HG03469 (cell line): Measurements from ENCODE around the gene CHST3.
"Not testable (repeated sequence)": the region's sequence is repeated elsewhere in the genome, so short reads cannot be mapped to it uniquely, and the experiment has no call there.

Experiments used
- ATAC-seq: cut with Tn5 transposase; IDR thresholded peaks from one replicate; pipeline ENCODE4 v1.9.1; 2021; ENCODE audit warnings: mild to moderate bottlenecking, moderate library complexity, moderate number of reproducible peaks; ENCODE audit not compliant: unreplicated experiment

CHST3 gene

DNA sequence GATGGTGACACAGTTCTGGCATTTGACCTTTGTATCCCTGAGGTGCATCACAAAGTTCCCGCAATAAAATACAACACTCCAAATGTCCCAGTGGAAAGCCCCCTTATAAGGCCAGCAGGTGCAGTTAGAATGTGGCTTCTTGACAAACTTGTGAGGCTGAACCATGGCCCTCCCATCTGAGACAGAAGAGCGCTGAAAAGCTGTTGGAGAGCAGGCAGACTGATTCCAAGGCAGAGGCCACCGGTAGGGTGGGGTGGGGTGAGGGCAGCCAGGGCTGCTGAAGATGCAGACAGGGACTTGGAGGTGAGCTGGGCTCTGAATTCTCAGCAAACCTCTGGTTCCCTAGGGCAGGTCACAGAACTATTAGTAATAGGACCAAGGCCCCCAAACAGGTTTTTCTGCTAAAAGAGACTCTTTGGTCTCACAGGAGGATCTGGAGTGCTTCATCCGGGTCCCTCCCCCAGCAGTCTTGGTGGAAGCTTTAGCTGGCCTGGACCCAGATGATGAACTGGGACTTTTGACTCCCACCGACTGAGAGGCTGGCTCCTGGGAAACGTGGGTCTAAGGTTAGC is 15.6 kb upstream of the CHST3 start:
- ATAC-seq, result no peak

DNA sequence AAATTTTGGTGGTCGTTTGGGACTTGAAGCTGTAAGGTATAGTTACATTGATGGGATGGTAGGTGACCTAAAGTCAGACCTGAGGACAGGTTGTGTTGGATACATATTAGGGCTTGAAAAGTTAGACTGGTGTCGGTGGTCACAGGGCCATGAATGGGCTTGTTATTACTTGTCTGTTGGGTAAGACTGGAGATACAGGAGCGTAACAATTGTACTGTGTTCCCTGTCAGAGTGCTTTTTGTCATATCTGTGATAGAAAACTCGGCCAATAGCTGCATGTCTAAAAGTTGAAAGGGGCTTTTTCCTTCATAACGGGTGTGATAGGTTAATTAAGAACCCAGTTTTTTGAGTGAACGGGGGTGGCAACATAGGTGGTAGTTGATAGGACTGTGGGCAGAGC is 13.5 kb upstream of the CHST3 start:
- ATAC-seq, result no peak

DNA sequence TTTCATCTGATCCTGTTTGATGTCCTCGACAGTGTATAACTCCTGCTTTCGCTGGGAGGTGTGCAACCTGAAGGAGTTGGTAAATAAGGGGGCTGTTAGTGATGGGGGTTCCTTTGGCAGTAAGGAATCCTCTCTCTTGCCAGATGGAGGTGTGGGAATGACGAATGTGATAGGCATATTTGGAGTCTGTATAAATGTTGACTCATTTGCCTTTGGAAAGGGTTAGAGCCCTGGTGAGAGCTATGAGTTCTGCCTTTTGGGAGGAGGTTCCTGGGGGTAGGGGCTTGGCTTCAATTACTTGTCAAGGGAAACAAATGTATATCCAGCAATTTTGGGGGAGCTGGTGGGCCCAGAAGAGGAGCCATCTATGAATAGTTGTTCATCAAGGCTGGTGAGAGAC is 11.4 kb upstream of the CHST3 start:
- ATAC-seq, result no peak

DNA sequence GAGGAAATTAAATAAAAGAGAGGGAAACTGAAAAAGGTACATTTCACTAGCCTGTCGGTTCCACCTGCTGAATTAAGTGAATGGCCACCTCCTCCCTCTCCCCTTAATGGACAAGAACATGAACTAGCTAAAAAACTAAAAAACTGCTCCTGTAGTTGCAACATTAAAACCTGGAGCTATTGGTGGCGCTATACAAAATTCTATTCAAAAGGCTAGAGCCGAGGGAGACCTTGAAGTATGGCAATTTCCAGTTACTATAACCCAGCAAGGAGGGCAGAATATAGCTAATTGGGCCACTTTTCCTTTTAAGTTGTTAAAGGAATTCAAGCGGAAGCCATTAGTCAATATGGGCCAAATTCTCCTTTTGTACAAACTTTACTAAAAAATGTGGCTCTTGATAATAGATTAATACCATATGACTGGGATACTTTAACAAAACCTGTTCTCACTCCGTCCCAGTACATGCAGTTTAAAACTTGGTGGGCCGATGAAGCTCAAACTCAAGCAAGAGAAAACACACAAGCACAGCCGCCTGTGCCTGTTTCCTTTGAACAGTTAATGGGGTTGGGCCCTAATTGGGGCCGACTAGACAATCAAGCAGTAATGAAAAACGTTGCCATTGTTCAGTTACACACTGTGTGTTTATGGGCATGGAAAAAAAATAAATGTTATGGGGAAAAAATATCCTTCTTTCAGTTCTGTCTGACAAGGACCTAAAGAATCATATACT is 6.5 kb upstream of the CHST3 start:
- ATAC-seq, result no peak

DNA sequence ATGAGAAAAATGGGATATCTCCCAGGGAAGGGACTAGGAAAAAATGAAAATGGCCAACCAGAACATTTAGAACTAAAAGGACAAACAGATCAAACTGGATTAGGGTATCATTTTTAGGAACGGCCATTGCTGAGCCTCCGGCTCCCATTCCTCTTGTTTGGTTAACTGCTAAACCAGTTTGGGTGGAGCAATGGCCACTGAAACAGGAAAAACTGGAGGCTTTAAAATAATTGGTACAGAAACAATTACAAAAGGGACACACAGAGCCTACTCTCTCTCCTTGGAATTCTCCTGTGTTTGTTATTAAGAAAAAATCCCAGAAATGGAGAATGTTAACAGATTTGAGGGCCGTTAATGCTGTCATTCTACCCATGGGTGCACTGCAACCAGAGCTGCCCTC is 4.7 kb upstream of the CHST3 start:
- ATAC-seq, result no peak

DNA sequence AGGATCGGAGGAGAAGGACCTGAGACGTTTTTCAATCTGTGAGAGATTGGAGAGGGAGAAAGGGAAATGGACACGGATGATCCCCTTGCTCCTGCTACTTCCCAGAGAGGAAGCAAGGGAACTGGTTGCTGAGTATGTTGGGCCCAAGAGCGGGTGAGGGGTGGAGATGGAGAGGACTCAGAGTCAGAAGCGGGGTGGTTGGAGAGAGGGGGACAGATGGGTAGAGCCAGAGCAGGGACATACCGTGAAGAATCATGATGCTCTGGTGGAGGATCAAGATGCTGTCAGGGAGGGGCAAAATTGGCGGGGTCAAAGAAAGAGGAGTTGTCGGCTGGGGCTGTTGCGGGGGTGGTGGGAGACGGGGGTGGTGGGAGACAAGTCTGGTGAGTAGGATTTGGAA is 2.4 kb upstream of the CHST3 start:
- no peak for ATAC-seq

DNA sequence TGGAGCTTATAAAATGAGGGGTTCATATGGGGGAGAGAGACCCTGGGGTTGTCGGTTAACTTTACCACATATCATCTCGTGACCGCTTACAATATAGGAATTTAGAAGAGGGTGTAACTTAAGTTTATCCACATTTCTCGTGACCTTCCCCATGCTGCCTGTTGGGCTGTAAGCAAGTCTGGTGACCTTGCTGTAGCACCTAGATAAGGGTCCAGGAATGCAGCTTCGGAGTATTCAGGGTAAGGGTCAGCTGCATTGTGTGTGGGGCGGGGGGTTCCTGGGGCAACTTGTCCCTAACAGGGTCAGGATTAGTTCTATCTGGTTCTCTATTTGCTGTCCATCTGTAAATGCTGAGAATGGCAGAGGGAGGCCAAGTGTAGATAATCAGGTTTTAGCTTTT is 1.3 kb upstream of the CHST3 start:
- ATAC-seq, result no peak

DNA sequence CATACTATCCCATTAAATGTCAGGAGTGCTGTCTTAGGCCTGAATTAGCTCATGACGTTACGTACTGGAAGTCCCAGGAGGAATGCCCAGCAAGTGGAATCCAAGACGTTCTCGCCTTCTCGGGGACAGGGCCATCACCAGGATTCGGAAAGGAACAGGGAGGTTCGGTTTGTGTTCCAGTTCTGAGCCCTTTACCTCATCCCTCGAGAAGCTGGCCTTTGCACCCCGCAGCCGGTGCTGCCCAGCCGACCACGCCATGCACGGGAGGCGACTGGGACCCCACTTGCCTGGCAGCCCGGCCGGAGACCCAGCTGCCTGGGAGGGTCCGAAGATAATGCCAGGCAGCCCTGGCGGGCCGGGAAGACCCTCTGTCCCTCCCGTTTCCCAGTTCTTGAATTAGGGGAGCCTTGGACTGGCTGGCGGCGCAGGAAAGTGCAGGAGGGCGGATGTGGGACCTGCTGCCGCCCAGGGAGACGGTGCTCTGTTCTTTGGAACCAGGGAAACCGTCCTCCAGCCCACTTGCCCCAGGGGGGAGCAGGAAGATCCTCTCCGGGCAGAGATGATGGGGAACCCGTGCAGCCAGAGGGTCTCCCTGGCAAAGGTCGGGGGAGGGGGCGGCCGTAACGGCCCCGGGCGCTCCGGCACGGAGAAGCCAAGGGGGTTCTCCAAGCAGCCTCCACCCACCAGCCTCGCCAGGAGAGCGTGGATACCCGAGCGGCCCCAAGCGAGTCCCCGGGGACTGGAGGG is 671 bp upstream of the CHST3 start:
- no peak for ATAC-seq

DNA sequence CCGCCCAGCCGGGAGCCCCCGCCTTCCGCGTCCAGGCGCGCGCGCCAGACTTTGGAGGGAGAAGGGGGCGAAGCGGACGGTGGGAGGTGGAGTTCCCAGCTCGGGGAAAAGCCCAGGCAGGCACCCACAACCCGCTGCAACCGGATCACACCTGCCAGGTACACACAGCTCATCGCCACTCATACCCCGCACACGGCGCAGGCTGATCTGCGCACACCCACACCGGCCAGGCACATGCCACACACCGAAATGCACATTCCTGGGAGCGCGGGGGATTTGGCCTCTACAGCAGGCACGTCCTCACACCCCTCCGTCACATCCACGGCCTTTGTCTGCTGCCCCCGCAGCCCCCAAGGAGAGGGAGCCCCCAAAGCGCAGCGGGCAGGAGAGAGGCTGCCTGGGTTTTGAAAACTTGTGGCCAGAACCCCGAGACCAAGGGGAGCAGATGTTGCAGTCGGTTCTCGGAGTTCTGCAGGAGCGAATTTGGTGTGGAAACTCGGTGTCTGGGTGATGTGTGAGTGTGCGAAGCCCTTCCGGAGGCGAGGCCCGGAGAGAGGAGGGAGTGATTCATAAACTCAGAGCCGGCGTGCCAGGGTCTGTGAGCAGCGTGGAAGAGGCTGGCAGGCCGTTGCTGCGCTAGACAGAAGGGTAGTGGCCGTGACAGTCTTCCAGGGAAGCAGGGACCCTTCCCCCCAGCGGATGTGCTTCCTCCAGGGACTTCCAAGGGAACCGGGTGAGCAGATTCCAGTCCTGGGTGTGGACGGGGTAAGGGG is 734 bp downstream of the CHST3 start:
- no peak for ATAC-seq

DNA sequence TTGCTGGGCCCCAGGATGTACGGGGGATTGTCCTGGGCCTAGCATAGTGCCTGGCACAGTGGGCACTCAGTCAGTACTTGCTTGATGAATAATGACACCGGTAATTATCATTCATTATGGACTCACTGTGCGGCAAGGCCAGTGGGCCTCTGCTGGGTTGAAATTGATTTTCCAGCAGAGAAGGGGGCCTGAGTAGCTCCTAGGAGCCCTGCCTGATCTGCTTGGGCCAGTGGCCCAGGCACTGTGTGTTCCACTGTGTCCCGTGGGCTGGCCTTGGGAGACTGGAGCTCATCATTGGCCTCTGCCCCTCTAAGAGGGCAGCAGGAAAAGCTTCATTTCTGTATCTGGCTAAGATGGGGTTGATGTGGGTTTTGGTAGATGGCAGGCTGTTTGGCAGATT is 1.4 kb downstream of the CHST3 start:
- no peak for ATAC-seq

DNA sequence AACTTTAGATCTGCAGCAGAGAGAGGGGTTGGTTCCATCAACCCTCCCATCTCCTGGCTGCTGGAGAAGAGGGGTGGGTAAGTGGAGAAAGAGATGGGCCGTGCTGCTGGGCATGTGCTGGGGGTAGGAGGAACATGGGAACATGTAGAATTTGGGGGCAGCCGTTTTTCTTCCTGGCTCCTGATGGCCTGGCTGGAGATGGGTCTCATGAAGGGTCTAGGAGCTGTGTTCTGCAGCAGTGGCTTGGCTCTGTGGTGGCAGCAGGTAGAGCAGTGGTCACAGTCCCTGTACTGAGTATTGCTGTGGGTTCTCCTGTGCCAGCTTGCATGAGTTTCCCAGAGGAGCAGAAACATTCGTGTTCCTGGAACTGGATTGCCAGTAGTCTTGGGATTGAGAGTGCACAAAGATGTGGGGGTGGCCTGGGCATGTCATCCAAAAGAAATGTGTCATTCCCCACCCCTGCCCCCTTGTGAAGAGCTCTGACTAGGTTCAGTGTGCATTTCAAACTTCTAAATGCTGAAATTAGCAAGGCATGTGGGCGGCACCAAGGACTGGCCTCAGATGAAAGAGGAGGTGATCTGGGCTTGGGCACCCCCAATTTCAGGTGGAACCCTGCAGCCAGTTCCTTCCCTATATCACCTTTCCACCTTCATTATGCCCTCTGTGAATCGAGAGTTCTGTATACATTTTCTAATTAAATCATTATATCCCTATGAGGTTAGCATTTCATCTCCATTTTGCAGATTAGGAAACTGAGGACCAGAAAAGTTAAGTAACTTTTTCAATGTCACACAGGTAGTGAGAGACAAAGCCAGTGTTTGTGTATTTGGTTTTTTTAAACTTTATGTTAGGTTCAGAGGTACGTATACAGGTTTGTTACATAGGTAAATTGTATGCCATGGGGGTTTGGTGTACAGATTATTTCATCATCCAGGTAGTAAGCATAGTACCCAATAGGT is 2.1 kb downstream of the CHST3 start:
- ATAC-seq, result no peak

DNA sequence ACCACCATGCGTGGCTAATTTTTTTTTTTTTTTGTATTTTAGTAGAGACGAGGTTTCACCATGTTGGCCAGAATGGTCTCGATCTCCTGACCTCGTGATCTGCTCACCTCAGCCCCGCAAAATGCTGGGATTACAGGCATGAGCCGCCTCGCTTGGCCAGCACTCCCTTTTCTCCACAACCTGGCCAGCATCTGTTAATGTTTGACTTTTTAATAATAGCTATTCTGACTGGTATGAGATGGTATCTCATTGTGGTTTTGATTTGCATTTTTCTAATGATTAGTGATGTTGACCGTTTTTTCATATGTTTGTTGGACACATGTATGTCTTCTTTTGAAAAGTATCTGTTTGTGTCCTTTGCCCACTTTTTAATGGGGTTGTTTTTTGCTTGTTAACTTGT is 3.8 kb downstream of the CHST3 start:
- ATAC-seq, result not testable (repeated sequence)

DNA sequence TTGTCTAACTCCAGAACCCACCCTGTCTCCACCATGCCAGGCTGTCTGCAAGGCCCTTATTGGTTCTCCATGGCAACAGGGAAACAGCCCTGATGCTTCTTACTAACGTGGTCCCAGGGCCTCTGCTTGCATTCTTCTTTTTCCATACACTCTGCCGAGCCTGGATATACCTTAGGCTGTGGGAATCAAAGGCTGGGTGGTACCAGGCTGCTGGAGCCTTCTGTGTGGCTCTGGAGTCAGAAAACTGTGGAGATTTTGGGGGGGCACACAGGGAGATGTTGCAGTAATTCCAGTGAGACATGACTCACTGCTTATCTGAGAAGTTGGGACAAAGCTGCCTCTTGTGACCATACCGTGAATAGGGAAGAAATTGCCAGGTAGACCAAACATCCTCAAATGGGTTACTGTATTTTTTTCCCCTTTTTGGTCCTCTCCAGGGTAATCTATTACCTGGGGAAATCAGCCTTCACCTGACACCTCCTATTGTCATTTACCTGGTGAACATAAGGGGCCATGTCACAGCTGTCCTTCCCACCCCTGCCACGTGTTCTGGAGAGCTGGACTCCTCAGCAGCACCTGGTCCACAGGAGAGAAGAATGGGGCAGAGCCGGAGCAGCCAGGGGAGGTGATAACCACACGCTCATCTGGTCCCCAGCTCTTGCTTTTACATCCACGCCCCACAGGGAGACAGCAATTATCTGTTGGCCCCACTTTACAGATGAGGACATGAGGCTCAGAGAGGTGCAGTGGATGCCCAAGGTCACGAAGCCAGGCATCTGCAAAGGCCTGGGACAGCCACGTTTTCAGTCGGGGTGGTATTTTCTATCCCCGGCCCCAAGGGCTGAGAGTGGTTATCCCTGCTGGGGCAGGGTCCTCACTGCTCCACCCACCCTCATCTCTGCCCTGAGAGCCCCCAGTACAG is 4.6 kb downstream of the CHST3 start:
- ATAC-seq, result no peak

DNA sequence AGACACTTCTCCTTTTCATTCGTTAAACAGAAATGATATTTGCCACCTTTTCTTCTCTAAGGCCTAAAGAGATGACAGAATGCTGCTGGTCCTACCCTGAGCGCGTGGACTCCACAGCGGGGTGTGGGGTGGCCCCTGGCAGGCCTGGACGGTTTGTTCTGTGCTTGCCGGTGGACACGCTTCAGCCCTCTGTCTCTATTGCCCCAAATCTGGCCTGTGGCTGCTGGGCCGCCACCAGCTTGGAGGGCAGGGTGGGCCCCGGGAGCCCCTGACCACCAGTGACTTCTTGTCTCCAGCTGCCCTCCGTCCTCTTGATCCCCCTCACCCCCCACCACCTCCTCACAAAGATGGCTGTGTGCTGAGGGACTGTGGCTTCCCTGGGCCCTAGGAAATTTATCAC is 5.7 kb downstream of the CHST3 start:
- ATAC-seq, result no peak

DNA sequence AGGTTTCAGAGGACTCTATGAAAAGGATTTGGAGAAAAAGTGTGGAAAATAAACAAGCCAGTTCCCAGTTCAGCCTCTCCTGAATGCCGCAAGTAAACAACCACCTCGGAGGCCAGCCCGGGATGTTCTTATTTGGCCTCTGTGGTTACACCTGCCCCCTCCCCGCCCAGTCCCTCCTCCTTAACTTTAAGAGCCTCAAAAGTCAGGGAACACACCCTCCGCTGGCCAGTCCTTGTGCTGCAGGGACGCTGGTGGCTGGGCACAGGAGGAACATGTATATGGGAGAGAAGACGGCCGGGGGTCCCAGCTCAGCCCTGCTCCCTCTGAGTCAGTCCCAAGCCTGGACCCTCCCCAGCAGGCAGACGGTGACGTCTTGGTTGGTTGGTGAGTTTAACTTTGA is 6.1 kb downstream of the CHST3 start:
- no peak for ATAC-seq

DNA sequence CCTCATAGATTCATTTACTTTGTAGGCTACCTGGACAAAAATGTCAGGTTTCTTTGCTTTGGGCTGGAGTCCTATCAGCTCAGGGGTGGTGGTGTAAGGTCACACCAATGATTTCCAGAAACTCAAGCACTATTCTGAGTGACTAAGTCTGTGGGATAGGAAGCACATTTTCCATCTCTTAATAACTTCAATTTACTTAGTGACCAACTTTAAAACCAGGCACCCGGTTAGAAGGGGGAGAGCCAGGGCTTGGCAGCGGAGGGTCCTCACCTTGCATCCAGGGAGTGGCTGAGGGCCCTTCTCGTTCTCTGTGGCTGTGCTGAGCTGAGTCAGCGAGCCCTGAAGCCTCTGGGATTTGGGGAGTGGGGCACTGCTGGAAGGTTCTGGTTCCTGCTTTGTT is 6.7 kb downstream of the CHST3 start:
- ATAC-seq, result no peak

DNA sequence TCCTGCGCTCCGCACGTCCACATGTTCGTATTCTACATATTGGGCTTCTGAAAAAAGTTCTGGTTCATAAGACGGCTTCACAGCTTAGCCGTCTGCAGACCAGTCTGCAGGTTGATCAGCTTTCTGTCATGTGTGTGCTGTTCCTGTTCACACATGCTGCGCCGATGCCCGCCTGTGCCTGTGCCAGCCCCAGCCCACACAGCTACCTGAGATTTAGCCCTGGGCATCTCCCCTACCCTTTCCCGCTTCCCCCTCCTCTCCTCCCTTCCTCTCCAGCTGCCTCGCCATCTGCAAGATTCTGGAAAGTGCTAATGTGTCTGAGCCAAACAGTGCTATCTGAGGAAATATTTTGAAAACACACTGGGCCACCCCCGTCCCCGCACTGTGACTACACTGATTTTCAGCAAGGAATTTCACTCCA is 7.1 kb downstream of the CHST3 start:
- no peak for ATAC-seq

DNA sequence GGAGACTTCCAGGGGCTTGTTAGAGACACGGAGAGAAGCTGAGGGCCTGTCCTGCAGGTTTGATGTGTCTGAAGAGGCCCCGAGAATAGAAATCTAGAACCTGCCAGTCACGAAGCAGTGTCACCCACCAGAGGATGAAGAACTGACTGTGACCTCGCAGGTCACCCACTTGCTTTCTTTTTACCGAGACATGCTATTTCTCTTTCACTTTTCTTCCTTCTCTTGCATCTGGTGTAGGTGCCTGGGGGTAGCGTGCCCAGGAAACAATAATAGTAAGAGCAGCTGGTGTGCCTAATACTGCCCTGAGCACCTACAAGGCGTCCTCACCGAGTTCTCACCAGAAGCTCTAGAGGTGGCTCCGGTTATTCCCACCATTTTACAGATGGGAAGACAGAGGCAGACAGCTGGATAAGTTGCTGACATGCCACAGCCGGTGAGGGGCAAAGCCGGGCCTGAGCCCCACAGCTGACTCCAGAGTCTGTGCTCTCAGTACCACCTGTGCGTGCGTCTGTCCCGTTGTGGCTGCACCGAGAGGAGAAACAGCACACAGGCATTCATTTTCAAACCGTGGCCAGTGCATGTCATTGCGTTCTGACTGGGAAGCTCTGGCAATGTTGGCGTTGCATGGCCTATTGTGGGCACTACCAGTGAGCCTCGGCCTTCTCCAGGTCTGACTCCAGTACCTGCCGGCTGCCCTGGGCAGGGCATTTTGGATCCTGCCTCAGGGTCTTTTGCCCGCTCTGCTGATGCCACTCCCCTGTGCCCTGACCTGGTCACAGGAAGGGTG is 7.8 kb downstream of the CHST3 start:
- no peak for ATAC-seq
